Loucy (cell line): ENCODE results near the gene RARRES2.

Source experiments
- H2AFZ ChIP-seq: fragments of 200-600 bp; sonication (generic); 2 replicates; pipeline ENCODE4 v1.6.0; 2016; ENCODE audit warnings: antibody characterized with exemption, mild to moderate bottlenecking, low read length, moderate library complexity
- H3F3A ChIP-seq: fragments of 200-600 bp; 2 replicates; pipeline ENCODE4 v1.6.0; 2016; ENCODE audit warnings: antibody characterized with exemption, low read depth, mild to moderate bottlenecking
- H3K27me3 ChIP-seq: fragments of 200-600 bp; sonication (generic); 2 replicates; pipeline ENCODE4 v1.6.1; 2014; ENCODE audit warnings: low read length, mild to moderate bottlenecking; ENCODE audit not compliant: insufficient read depth, poor library complexity, severe bottlenecking
- H3K36me3 ChIP-seq: fragments of 200-600 bp; sonication (generic); 2 replicates; pipeline ENCODE4 v1.6.1; 2016; ENCODE audit warnings: low read length; ENCODE audit not compliant: insufficient read depth
- H3K4me1 ChIP-seq: fragments of 200-600 bp; sonication (generic); 2 replicates; pipeline ENCODE4 v1.5.1; 2014; ENCODE audit warnings: low read length, mild to moderate bottlenecking; ENCODE audit not compliant: insufficient read depth, poor library complexity, severe bottlenecking
- H3K4me2 ChIP-seq: fragments of 200-600 bp; sonication (generic); 2 replicates; pipeline ENCODE4 v1.6.0; 2014; ENCODE audit warnings: antibody characterized with exemption, low read length, low read depth, mild to moderate bottlenecking; ENCODE audit not compliant: poor library complexity, severe bottlenecking
- H3K4me3 ChIP-seq: fragments of 200-600 bp; sonication (generic); 2 replicates; pipeline ENCODE4 v1.5.1; 2014; ENCODE audit warnings: low read length, mild to moderate bottlenecking, mixed read lengths; ENCODE audit not compliant: poor library complexity, severe bottlenecking
- H3K79me2 ChIP-seq: fragments of 200-600 bp; sonication (generic); 2 replicates; pipeline ENCODE4 v1.6.1; 2014; ENCODE audit warnings: low read length; ENCODE audit not compliant: insufficient read depth
- H3K9ac ChIP-seq: fragments of 200-600 bp; sonication (generic); 2 replicates; pipeline ENCODE4 v1.6.0; 2014; ENCODE audit warnings: mild to moderate bottlenecking, low read depth, low read length, moderate library complexity; ENCODE audit not compliant: poor library complexity, severe bottlenecking
- H3K9me2 ChIP-seq: fragments of 200-600 bp; sonication (generic); replicated peaks from 2 replicates; pipeline ENCODE4 v1.6.1; 2016; ENCODE audit warnings: low read depth, low read length, mixed read lengths
- H3K9me3 ChIP-seq: fragments of 200-600 bp; sonication (generic); 2 replicates; pipeline ENCODE4 v1.6.1; 2014; ENCODE audit warnings: mild to moderate bottlenecking, antibody characterized with exemption, low read length, low read depth; ENCODE audit not compliant: insufficient read depth
- H4K20me1 ChIP-seq: fragments of 200-600 bp; sonication (generic); 2 replicates; pipeline ENCODE4 v1.6.0; 2014; ENCODE audit warnings: antibody characterized with exemption, low read length, mild to moderate bottlenecking; ENCODE audit not compliant: insufficient read depth, poor library complexity, severe bottlenecking
- CTCF ChIP-seq: fragments of 200-600 bp; sonication (generic); conservative IDR thresholded peaks from 2 replicates; pipeline ENCODE4 v1.5.1; 2014; ENCODE audit warnings: mild to moderate bottlenecking, antibody characterized with exemption, low read length
- EZH2phosphoT487 ChIP-seq: fragments of 200-600 bp; IDR thresholded peaks from 2 replicates; pipeline ENCODE4 v1.6.1; 2018; ENCODE audit warnings: antibody characterized with exemption, mild to moderate bottlenecking, moderate library complexity, borderline replicate concordance

Gene RARRES2

GRCh38 chr7:150351587-150352194, 10.3 kb upstream of the RARRES2 start:
- Histone ChIP-seq H3K4me2 (no peak overlapping the region), H3K79me2 (no peaks in the 10 kb centered on the region), H3K9me3 (no peaks in the 10 kb centered on the region), H3K9ac (no peak overlapping the region), H3K4me3 (no peak overlapping the region), H4K20me1 (no peaks in the 10 kb centered on the region), H3K9me2 (no peaks in the 10 kb centered on the region), H3K4me1 (peaks cover 5% of the 10 kb centered on the region), H3K36me3 (no peaks in the 10 kb centered on the region), H2AFZ (no peak overlapping the region), H3F3A (no peaks in the 10 kb centered on the region), H3K27me3 (no peaks in the 10 kb centered on the region)
- TF ChIP-seq EZH2phosphoT487 (no peak), CTCF (no peak)

GRCh38 chr7:150346922-150347321, 5.5 kb upstream of the RARRES2 start:
- no peaks in the 10 kb centered on the region for H3K4me1 ChIP-seq
- H3K9me2 ChIP-seq: no peaks in the 10 kb centered on the region
- H3K27me3 ChIP-seq: no peaks in the 10 kb centered on the region
- no peaks in the 10 kb centered on the region for H3F3A ChIP-seq
- H2AFZ ChIP-seq: no peak overlapping the region
- no peak overlapping the region for H3K9ac ChIP-seq
- TF ChIP-seq EZH2phosphoT487: no peak
- no peak for TF ChIP-seq CTCF
- no peaks in the 10 kb centered on the region for H4K20me1 ChIP-seq
- no peaks in the 10 kb centered on the region for H3K9me3 ChIP-seq
- no peak overlapping the region for H3K4me2 ChIP-seq
- no peaks in the 10 kb centered on the region for H3K79me2 ChIP-seq
- H3K36me3 ChIP-seq: no peaks in the 10 kb centered on the region
- H3K4me3 ChIP-seq: no peak overlapping the region

- H3K9me2 ChIP-seq: no peaks in the 10 kb centered on the region
- H4K20me1 ChIP-seq: no peaks in the 10 kb centered on the region
- no peak overlapping the region for H3K4me3 ChIP-seq
- no peaks in the 10 kb centered on the region for H3F3A ChIP-seq
- no peaks in the 10 kb centered on the region for H3K9me3 ChIP-seq
- H3K36me3 ChIP-seq: no peaks in the 10 kb centered on the region
- no peaks in the 10 kb centered on the region for H3K79me2 ChIP-seq
- no peak overlapping the region for H3K9ac ChIP-seq
- H3K27me3 ChIP-seq: no peaks in the 10 kb centered on the region
- no peak overlapping the region for H2AFZ ChIP-seq
- no peak for TF ChIP-seq CTCF
- no peak for TF ChIP-seq EZH2phosphoT487
- H3K4me2 ChIP-seq: no peak overlapping the region
- no peaks in the 10 kb centered on the region for H3K4me1 ChIP-seq
These were observed 3.6 kb upstream of the RARRES2 start for GRCh38 chr7:150345012-150345411.
